OCI-LY3 (cell line): ENCODE measurements around the gene AQR.

ENCODE experiments used
- H2AFZ ChIP-seq: fragments of 200-600, 300-600 bp; shearing (Covaris generic); 2 replicates; pipeline ENCODE4 v1.6.0; 2014; ENCODE audit warnings: antibody characterized with exemption, low read depth, low read length
- H3K27ac ChIP-seq: fragments of 200-600, 300-600 bp; sonication (generic); 2 replicates; pipeline ENCODE4 v1.5.1; 2014; ENCODE audit warnings: mild to moderate bottlenecking, low read length, moderate library complexity, mixed read lengths
- H3K27me3 ChIP-seq: fragments of 200-600, 300-600 bp; sonication (generic); 2 replicates; pipeline ENCODE4 v1.6.1; 2014; ENCODE audit warnings: low read depth, low read length, mixed read lengths
- H3K36me3 ChIP-seq: fragments of 200-600, 300-600 bp; sonication (generic); replicated peaks from 2 replicates; pipeline ENCODE3; 2014; ENCODE audit warnings: low read depth, low read length, mixed read lengths
- H3K4me1 ChIP-seq: fragments of 300-600, 200-600 bp; sonication (generic); 2 replicates; pipeline ENCODE4 v1.6.1; 2014; ENCODE audit warnings: low read length, mixed read lengths
- H3K4me2 ChIP-seq: fragments of 200-600, 300-600 bp; sonication (generic); 2 replicates; pipeline ENCODE4 v1.6.1; 2014; ENCODE audit warnings: low read length, mixed read lengths
- H3K4me3 ChIP-seq: fragments of 300-600, 200-600 bp; sonication (generic); 2 replicates; pipeline ENCODE4 v1.5.1; 2014; ENCODE audit warnings: antibody characterized with exemption, mild to moderate bottlenecking, low read length, moderate library complexity
- H3K79me2 ChIP-seq: fragments of 300-600, 200-600 bp; shearing (Covaris generic); 2 replicates; pipeline ENCODE4 v1.6.1; 2014; ENCODE audit warnings: mild to moderate bottlenecking, low read length, mixed read lengths
- H3K9ac ChIP-seq: fragments of 300-600, 200-600 bp; shearing (Covaris generic); 2 replicates; pipeline ENCODE4 v1.6.0; 2014; ENCODE audit warnings: mild to moderate bottlenecking, low read length, moderate library complexity
- H3K9me3 ChIP-seq: fragments of 200-600, 300-600 bp; shearing (Covaris generic); 2 replicates; pipeline ENCODE4 v1.6.1; 2014; ENCODE audit warnings: low read length, mixed read lengths; ENCODE audit not compliant: insufficient read depth
- H4K20me1 ChIP-seq: fragments of 200-600, 300-600 bp; sonication (generic); 2 replicates; pipeline ENCODE4 v1.6.1; 2016; ENCODE audit warnings: low read length, mixed read lengths; ENCODE audit not compliant: insufficient read depth
- EZH2phosphoT487 ChIP-seq: fragments of 200-600 bp; shearing (Covaris generic); IDR thresholded peaks from 2 replicates; pipeline ENCODE4 v1.6.1; 2018; ENCODE audit warnings: antibody characterized with exemption, mixed run types, low read depth
- TF ChIP-seq, protein P1 (sequence below): fragments of 200-600, 300-600 bp; sonication (generic); IDR thresholded peaks from 2 replicates; pipeline ENCODE4 v1.5.1; 2014; ENCODE audit warnings: antibody characterized with exemption, low read length, low read depth

Gene AQR

DNA sequence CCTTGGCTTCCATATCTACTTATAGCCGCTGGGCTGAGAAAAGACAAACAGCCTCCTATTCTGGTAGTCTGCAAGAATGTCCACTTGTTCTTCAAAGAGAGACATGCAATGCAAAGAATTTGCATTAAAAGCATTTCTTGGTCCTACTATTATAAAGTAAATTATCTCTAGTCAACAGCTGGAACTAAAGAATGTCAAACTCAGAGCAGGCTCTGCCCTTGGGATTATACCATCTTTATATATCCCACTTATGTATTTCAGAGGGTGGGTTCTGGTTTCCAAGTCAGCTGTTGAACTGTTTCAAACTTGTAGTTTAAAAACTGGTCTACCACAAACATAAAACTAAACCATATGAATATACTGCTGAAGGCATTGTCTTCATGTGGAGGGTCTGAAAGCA lies 167.2 kb downstream of the AQR start:
- no peak for TF ChIP-seq EZH2phosphoT487
- TF ChIP-seq, protein P1, sequence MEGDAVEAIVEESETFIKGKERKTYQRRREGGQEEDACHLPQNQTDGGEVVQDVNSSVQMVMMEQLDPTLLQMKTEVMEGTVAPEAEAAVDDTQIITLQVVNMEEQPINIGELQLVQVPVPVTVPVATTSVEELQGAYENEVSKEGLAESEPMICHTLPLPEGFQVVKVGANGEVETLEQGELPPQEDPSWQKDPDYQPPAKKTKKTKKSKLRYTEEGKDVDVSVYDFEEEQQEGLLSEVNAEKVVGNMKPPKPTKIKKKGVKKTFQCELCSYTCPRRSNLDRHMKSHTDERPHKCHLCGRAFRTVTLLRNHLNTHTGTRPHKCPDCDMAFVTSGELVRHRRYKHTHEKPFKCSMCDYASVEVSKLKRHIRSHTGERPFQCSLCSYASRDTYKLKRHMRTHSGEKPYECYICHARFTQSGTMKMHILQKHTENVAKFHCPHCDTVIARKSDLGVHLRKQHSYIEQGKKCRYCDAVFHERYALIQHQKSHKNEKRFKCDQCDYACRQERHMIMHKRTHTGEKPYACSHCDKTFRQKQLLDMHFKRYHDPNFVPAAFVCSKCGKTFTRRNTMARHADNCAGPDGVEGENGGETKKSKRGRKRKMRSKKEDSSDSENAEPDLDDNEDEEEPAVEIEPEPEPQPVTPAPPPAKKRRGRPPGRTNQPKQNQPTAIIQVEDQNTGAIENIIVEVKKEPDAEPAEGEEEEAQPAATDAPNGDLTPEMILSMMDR, result no peak
- Histone ChIP-seq H3K27me3 (0 out of 2 replicates have a peak, but pooled peaks cover 5% of the 10 kb centered on the region), H3K27ac (no peak overlapping the region), H3K4me1 (no peaks in the 10 kb centered on the region), H3K36me3 (no peaks in the 10 kb centered on the region), H3K4me2 (no peak overlapping the region), H2AFZ (no peak overlapping the region), H3K9me3 (no peaks in the 10 kb centered on the region), H3K4me3 (no peak overlapping the region), H3K79me2 (no peaks in the 10 kb centered on the region), H4K20me1 (no peaks in the 10 kb centered on the region), H3K9ac (no peak overlapping the region)
